Subcutaneous preadipocyte (primary cell): ENCODE results near the gene KAT14. TPM values are rescaled to one million over a fixed set of nuclear protein-coding genes. Genes with fewer than 3 reads are reported as not detected.

Experiments used
- small RNA-seq: library from RNA; depleted of rRNA; stranded (forward); fragments of <200 nt; gene quantifications from one replicate; pipeline ENCODE3, GENCODE V24; 2012
- total RNA-seq: library from RNA; depleted of rRNA; stranded (reverse); fragments of >200 nt; gene quantifications from 2 replicates; pipeline ENCODE4 v1.2.3, GENCODE V29; 2012

Gene KAT14, protein sequence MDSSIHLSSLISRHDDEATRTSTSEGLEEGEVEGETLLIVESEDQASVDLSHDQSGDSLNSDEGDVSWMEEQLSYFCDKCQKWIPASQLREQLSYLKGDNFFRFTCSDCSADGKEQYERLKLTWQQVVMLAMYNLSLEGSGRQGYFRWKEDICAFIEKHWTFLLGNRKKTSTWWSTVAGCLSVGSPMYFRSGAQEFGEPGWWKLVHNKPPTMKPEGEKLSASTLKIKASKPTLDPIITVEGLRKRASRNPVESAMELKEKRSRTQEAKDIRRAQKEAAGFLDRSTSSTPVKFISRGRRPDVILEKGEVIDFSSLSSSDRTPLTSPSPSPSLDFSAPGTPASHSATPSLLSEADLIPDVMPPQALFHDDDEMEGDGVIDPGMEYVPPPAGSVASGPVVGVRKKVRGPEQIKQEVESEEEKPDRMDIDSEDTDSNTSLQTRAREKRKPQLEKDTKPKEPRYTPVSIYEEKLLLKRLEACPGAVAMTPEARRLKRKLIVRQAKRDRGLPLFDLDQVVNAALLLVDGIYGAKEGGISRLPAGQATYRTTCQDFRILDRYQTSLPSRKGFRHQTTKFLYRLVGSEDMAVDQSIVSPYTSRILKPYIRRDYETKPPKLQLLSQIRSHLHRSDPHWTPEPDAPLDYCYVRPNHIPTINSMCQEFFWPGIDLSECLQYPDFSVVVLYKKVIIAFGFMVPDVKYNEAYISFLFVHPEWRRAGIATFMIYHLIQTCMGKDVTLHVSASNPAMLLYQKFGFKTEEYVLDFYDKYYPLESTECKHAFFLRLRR
- 13.6 and 13.7 TPM in 2 replicates for total RNA-seq

DNA sequence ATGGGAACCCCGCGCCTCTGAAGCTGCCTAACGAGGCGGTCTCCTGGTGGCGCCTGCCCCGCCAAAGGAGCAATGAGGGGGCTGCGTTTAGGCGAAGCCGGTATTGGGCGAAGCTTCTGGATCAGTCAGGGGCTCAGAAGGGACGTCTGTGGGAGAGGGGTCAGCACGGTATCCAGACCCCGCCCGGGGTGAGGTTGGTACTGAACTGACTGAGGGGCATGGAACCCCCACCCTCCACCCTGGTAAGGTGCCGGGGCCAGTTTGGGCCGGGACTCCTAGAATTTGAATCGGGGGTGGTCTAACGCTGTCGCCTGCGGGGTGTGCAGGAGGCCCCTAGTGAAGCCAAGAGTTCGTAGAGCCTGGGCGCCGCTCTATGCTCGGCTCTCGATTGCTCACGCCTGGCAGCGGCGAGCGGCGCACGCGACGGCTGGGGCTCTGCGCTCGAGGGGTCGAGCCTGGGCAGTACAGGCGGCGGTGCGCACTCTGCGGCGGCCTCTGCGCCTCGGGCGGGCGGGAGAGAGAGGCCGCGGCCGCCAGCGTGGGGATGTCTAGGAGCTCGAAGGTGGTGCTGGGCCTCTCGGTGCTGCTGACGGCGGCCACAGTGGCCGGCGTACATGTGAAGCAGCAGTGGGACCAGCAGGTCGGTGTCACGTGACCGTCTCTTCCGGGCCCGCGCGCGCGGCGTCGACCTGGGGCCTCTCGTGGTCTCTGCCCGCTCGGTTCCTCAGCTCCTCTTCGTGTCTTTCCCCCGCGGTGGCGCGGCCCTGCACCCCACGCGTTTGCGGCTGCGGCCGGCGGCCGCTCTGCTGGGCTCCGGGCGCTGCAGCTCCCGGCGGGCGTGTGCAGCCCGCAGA, at the start of gene KAT14, which contains the start of gene PET117:
KAT14 (plus strand) TSS at position 452 of the 854 bp plus-strand sequence. CDS start 4,798 bp downstream, outside the sequence.
PET117 (plus strand) TSS at position 452 of the 854 bp plus-strand sequence; CDS start at position 545, 93 bp downstream.

Small RNAs within 50 kb of the gene (small RNA-seq; reads per million reads assigned to genes)
- gene RF00019 (not detected), gene RNU7-137P (not detected)

Other genes starting within 250 kb of the KAT14 start
- 109 and 168 TPM in 2 replicates for gene SNX5, start 169.1 kb upstream of the KAT14 start, total RNA-seq
- 9.6 and 19.4 TPM in 2 replicates for gene MGME1, start 168.8 kb upstream of the KAT14 start, total RNA-seq
- not detected in 2 replicates for gene OVOL2, start 79.9 kb upstream of the KAT14 start, total RNA-seq
- gene PET117, start within 50 bp of the KAT14 start, total RNA-seq, result 8.2 and 8.5 TPM in 2 replicates
- 11.1 and 17.3 TPM in 2 replicates for gene ZNF133, start 150.7 kb downstream of the KAT14 start, total RNA-seq